GM12892 (cell line): ENCODE measurements around the gene LDLRAD4.

Source experiments
- POLR2A ChIP-seq: IDR thresholded peaks from 2 replicates; pipeline ENCODE4 v1.6.1; 2011; ENCODE audit warnings: low read depth, low read length, control low read depth
- POLR2AphosphoS5 ChIP-seq: IDR thresholded peaks from 2 replicates; pipeline ENCODE4 v1.6.1; 2011; ENCODE audit warnings: low read depth, low read length, control low read depth

GRCh38 chr18:13439461-13439860, 220.9 kb downstream of the LDLRAD4 start:
- TF ChIP-seq POLR2A (no peak), POLR2AphosphoS5 (no peak)
